ENCODE measurements around the gene FGD2.

FGD2 gene

DNA sequence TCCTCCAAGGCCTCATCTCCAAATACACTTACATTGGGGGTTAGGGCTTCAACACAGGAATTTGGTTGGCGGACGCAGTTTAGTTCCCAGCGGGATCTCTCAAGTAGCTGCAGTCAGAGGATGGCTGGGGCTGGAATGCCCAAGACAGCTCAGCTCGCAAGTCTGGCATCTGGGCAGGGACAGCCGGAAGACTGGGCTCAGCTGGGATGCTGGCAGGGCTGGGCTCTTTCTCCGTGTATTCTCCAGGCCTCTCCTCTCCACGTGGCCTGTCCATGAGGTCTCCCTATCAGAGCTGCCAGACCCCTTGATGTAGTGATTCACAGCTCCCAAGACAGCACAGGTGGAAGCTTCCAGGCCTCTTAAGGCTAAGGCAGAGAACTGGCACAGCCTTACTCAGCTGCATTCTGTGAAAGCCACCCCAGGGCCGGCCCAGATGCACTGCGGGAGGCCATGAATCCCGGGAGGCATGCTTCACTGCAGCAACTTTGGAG, 5.0 kb downstream of the FGD2 start:
- no peak overlapping the region for H2BK5ac ChIP-seq (ENCODE audit: low read length)

DNA sequence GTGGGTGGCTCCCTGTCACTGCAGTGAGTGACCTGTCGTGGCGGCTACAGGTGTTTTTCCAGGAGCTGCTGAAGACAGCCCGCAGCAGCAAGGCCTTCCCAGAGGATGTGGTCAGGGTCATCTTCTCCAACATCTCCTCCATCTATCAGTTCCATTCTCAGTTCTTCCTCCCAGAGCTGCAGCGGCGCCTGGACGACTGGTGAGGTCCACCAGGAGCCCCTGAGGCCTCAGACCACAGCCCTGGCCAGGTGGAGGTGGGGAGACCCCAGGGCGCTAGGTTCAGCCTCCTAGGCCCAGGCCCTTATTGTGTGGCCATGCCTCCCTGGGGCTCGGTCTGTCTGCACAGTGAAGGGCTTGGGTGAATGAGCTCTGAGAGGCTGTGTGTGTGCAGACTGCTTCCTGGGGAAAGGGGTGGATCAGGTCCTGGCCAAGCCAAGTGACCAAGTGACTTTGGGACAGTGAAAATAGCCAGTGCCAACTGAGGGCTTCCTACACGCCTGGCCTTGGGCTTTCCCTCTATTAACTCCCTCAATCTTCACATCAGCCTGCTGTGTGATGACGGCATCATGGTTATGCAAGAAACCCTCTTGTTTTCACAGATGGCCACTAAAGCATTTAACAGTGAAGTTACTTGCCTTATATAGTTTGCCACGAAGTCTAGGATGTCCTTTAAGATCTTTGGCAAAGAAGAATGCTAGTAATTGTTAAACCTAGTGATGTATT, 6.4 kb downstream of the FGD2 start:
- Histone ChIP-seq H4K5ac (ENCODE audit: low read length) (no peak overlapping the region), H3K4me1 (ENCODE audit: control insufficient read depth, low read depth, low read length) (no peaks in the 10 kb centered on the region), H3K79me1 (ENCODE audit: low read length) (no peaks in the 10 kb centered on the region), H2BK120ac (ENCODE audit: low read depth, low read length) (no peak overlapping the region), H3K4me3 (ENCODE audit: low read length) (no peak overlapping the region), H3K9ac (ENCODE audit: low read length) (no peak overlapping the region), H4K8ac (ENCODE audit: low read depth, low read length) (no peak overlapping the region), H3K18ac (ENCODE audit: low read length) (no peak overlapping the region), H3K79me2 (ENCODE audit: control insufficient read depth, insufficient read depth, low read length) (no peaks in the 10 kb centered on the region), H3K36me3 (ENCODE audit: control insufficient read depth, insufficient read depth, low read length) (no peaks in the 10 kb centered on the region), H2BK15ac (replicated peaks; ENCODE audit: low read depth) (no peak overlapping the region), H3K56ac (ENCODE audit: low read length) (no peak overlapping the region), H2BK5ac (ENCODE audit: low read length) (no peak overlapping the region), H3K27me3 (ENCODE audit: insufficient read depth, low read length, poor library complexity) (no peaks in the 10 kb centered on the region), H3K4me2 (ENCODE audit: low read length) (no peak overlapping the region), H2AK5ac (ENCODE audit: low read length) (no peak overlapping the region), H3K23ac (ENCODE audit: low read length) (no peak overlapping the region), H3K27ac (ENCODE audit: low read depth, low read length) (no peak overlapping the region), H3K4ac (ENCODE audit: low read depth, low read length) (no peak overlapping the region)
- DNase-seq, result no peak
- WGBS (ENCODE audit: extremely low coverage, insufficient coverage, low lambda C conversion rate), result no CpG with 5 or more reads among the region's 11 CpGs

More for the DNA sequence above, 5.0 kb downstream of the FGD2 start:
- Histone ChIP-seq H3K79me1 (ENCODE audit: low read length) (no peaks in the 10 kb centered on the region), H4K8ac (ENCODE audit: low read depth, low read length) (no peak overlapping the region), H2BK15ac (replicated peaks; ENCODE audit: low read depth) (no peak overlapping the region), H2AK5ac (ENCODE audit: low read length) (no peak overlapping the region), H3K9ac (ENCODE audit: low read length) (no peak overlapping the region), H3K4ac (ENCODE audit: low read depth, low read length) (no peak overlapping the region), H2BK120ac (ENCODE audit: low read depth, low read length) (no peak overlapping the region), H3K4me3 (ENCODE audit: low read length) (no peak overlapping the region), H3K56ac (ENCODE audit: low read length) (no peak overlapping the region), H3K4me2 (ENCODE audit: low read length) (no peak overlapping the region), H3K27me3 (ENCODE audit: insufficient read depth, low read length, poor library complexity) (no peaks in the 10 kb centered on the region), H3K79me2 (ENCODE audit: control insufficient read depth, insufficient read depth, low read length) (no peaks in the 10 kb centered on the region), H3K23ac (ENCODE audit: low read length) (no peak overlapping the region), H4K5ac (ENCODE audit: low read length) (no peak overlapping the region), H3K27ac (ENCODE audit: low read depth, low read length) (no peak overlapping the region), H3K4me1 (ENCODE audit: control insufficient read depth, low read depth, low read length) (no peaks in the 10 kb centered on the region), H3K36me3 (ENCODE audit: control insufficient read depth, insufficient read depth, low read length) (no peaks in the 10 kb centered on the region), H3K18ac (ENCODE audit: low read length) (no peak overlapping the region)
- no peak for DNase-seq
- no CpG with 5 or more reads among the region's 10 CpGs for WGBS (ENCODE audit: extremely low coverage, insufficient coverage, low lambda C conversion rate)

DNA sequence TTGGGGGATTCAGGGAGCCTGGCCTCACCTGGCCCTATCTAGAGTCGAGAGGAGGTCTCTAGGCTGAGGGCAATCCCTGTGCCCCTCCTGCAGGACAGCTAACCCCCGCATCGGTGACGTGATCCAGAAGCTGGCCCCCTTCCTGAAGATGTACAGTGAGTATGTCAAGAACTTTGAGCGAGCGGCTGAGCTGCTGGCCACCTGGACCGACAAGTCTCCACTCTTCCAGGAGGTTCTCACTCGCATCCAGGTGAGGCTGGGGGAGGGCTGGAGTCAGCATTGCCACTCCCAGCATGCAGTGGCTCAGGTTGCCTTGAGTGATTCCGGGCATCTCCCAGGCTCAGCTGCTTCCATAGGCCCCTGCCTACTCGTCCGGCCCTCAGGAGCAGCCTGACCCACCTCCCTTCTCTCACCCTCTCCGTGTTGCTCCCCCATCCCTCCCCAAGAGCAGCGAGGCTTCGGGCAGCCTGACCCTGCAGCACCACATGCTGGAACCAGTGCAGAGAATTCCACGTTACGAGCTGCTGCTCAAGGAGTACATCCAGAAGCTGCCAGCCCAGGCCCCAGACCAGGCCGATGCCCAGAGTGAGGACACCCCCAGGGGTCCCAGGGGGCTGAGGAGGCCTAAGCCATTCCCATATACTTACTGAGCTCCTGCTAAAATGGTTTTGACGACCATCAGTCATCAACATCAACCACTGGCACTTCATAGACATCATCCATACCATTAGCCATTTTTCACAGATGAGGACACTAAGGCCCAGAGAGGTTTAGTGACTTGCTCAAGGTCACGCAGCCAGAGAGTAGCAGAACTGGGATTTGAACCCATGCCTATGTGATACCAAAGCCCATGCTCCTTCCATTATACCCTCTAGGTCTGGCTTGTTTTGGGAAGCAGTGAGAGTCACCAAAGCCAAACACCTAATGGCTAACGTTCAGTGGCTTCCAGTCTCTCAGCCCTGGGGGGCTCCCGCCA, 8.3 kb downstream of the FGD2 start:
- H2BK120ac ChIP-seq (ENCODE audit: low read depth, low read length), result no peak overlapping the region
- no peak overlapping the region for H3K4ac ChIP-seq (ENCODE audit: low read depth, low read length)
- H3K56ac ChIP-seq (ENCODE audit: low read length), result no peak overlapping the region
- H3K4me1 ChIP-seq (ENCODE audit: control insufficient read depth, low read depth, low read length), result no peaks in the 10 kb centered on the region
- H2AK5ac ChIP-seq (ENCODE audit: low read length), result no peak overlapping the region
- no peak overlapping the region for H3K27ac ChIP-seq (ENCODE audit: low read depth, low read length)
- no peak overlapping the region for H4K5ac ChIP-seq (ENCODE audit: low read length)
- H3K79me2 ChIP-seq (ENCODE audit: control insufficient read depth, insufficient read depth, low read length), result no peaks in the 10 kb centered on the region
- no peak overlapping the region for H2BK15ac ChIP-seq (replicated peaks; ENCODE audit: low read depth)
- H3K4me2 ChIP-seq (ENCODE audit: low read length), result no peak overlapping the region
- no peak overlapping the region for H3K23ac ChIP-seq (ENCODE audit: low read length)
- H4K8ac ChIP-seq (ENCODE audit: low read depth, low read length), result no peak overlapping the region
- H3K4me3 ChIP-seq (ENCODE audit: low read length), result no peak overlapping the region
- H3K18ac ChIP-seq (ENCODE audit: low read length), result no peak overlapping the region
- no peaks in the 10 kb centered on the region for H3K79me1 ChIP-seq (ENCODE audit: low read length)
- no peak overlapping the region for H3K9ac ChIP-seq (ENCODE audit: low read length)
- no peak overlapping the region for H2BK5ac ChIP-seq (ENCODE audit: low read length)
- no peaks in the 10 kb centered on the region for H3K27me3 ChIP-seq (ENCODE audit: insufficient read depth, low read length, poor library complexity)
- no peak for DNase-seq
- WGBS (ENCODE audit: extremely low coverage, insufficient coverage, low lambda C conversion rate), result no CpG with 5 or more reads among the region's 21 CpGs
- H3K36me3 ChIP-seq (ENCODE audit: control insufficient read depth, insufficient read depth, low read length), result no peaks in the 10 kb centered on the region

DNA sequence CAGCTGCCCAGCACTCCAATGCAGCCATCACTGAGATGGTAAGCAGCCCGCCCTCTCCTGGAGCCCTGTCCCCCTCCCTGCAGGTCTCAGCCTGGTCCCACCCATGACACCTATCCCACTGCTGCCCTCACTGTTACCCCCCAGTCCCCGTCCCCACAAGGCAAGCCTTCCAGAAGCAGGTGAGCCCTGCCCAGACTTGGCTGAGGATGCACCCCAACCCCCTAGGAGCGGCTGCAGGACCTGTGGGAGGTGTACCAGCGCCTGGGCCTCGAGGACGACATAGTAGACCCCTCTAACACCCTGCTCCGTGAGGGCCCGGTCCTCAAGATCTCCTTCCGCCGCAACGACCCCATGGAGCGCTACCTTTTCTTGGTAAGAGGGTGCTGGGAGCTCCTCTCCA, 9.2 kb downstream of the FGD2 start:
- no peak overlapping the region for H3K4me3 ChIP-seq (ENCODE audit: low read length)
- H2BK15ac ChIP-seq (replicated peaks; ENCODE audit: low read depth), result no peak overlapping the region
- H3K56ac ChIP-seq (ENCODE audit: low read length), result no peak overlapping the region
- no peak overlapping the region for H3K18ac ChIP-seq (ENCODE audit: low read length)
- no peak overlapping the region for H3K4me2 ChIP-seq (ENCODE audit: low read length)
- no peaks in the 10 kb centered on the region for H3K4me1 ChIP-seq (ENCODE audit: control insufficient read depth, low read depth, low read length)
- DNase-seq, result no peak
- H4K5ac ChIP-seq (ENCODE audit: low read length), result no peak overlapping the region
- no peak overlapping the region for H2BK120ac ChIP-seq (ENCODE audit: low read depth, low read length)
- no peaks in the 10 kb centered on the region for H3K79me1 ChIP-seq (ENCODE audit: low read length)
- H3K79me2 ChIP-seq (ENCODE audit: control insufficient read depth, insufficient read depth, low read length), result no peaks in the 10 kb centered on the region
- WGBS (ENCODE audit: extremely low coverage, insufficient coverage, low lambda C conversion rate), result no CpG with 5 or more reads among the region's 12 CpGs
- no peak overlapping the region for H3K9ac ChIP-seq (ENCODE audit: low read length)
- no peaks in the 10 kb centered on the region for H3K27me3 ChIP-seq (ENCODE audit: insufficient read depth, low read length, poor library complexity)
- H3K36me3 ChIP-seq (ENCODE audit: control insufficient read depth, insufficient read depth, low read length), result no peaks in the 10 kb centered on the region
- H3K23ac ChIP-seq (ENCODE audit: low read length), result no peak overlapping the region
- H2BK5ac ChIP-seq (ENCODE audit: low read length), result no peak overlapping the region
- no peak overlapping the region for H2AK5ac ChIP-seq (ENCODE audit: low read length)
- H3K27ac ChIP-seq (ENCODE audit: low read depth, low read length), result no peak overlapping the region
- no peak overlapping the region for H4K8ac ChIP-seq (ENCODE audit: low read depth, low read length)
- H3K4ac ChIP-seq (ENCODE audit: low read depth, low read length), result no peak overlapping the region

DNA sequence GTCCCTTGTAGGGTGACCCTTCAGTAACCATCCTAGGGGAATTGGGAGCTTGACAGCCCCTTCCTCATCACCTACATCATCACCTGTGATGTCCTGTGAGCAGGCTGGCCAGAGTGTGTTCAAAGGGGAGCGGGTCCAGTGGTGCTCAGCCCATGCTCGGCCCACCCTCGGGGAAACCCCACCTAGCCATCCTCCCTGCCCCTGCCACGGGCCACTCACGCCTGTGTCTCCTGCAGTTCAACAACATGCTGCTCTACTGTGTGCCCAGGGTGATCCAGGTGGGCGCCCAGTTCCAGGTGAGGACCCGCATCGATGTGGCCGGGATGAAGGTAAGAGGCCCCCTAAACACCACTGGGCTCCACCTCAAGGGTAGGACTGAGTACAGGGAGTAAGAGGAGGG, 10.1 kb downstream of the FGD2 start:
- no CpG with 5 or more reads among the region's 9 CpGs for WGBS (ENCODE audit: extremely low coverage, insufficient coverage, low lambda C conversion rate)
- H3K79me2 ChIP-seq (ENCODE audit: control insufficient read depth, insufficient read depth, low read length), result no peaks in the 10 kb centered on the region
- H3K56ac ChIP-seq (ENCODE audit: low read length), result no peak overlapping the region
- no peak overlapping the region for H4K5ac ChIP-seq (ENCODE audit: low read length)
- no peak overlapping the region for H3K4me2 ChIP-seq (ENCODE audit: low read length)
- no peaks in the 10 kb centered on the region for H3K79me1 ChIP-seq (ENCODE audit: low read length)
- no peak overlapping the region for H3K27ac ChIP-seq (ENCODE audit: low read depth, low read length)
- H3K4me3 ChIP-seq (ENCODE audit: low read length), result no peak overlapping the region
- H3K36me3 ChIP-seq (ENCODE audit: control insufficient read depth, insufficient read depth, low read length), result no peaks in the 10 kb centered on the region
- H3K4ac ChIP-seq (ENCODE audit: low read depth, low read length), result no peak overlapping the region
- no peak overlapping the region for H2AK5ac ChIP-seq (ENCODE audit: low read length)
- no peak overlapping the region for H3K23ac ChIP-seq (ENCODE audit: low read length)
- no peak overlapping the region for H4K8ac ChIP-seq (ENCODE audit: low read depth, low read length)
- no peak overlapping the region for H2BK120ac ChIP-seq (ENCODE audit: low read depth, low read length)
- no peaks in the 10 kb centered on the region for H3K27me3 ChIP-seq (ENCODE audit: insufficient read depth, low read length, poor library complexity)
- no peaks in the 10 kb centered on the region for H3K4me1 ChIP-seq (ENCODE audit: control insufficient read depth, low read depth, low read length)
- no peak overlapping the region for H2BK15ac ChIP-seq (replicated peaks; ENCODE audit: low read depth)
- no peak overlapping the region for H3K9ac ChIP-seq (ENCODE audit: low read length)
- H2BK5ac ChIP-seq (ENCODE audit: low read length), result no peak overlapping the region
- DNase-seq, result no peak
- no peak overlapping the region for H3K18ac ChIP-seq (ENCODE audit: low read length)
